NOMO-1 (cell line): ENCODE data around the gene PDE4D.

ENCODE experiments used
- DNase-seq, 2 experiments: peaks; one replicate each; lab custom pipeline; 2025; ENCODE audit not compliant: unreplicated experiment in 2 of 2; lab: John Stamatoyannopoulos, UW

The PDE4D gene

DNA sequence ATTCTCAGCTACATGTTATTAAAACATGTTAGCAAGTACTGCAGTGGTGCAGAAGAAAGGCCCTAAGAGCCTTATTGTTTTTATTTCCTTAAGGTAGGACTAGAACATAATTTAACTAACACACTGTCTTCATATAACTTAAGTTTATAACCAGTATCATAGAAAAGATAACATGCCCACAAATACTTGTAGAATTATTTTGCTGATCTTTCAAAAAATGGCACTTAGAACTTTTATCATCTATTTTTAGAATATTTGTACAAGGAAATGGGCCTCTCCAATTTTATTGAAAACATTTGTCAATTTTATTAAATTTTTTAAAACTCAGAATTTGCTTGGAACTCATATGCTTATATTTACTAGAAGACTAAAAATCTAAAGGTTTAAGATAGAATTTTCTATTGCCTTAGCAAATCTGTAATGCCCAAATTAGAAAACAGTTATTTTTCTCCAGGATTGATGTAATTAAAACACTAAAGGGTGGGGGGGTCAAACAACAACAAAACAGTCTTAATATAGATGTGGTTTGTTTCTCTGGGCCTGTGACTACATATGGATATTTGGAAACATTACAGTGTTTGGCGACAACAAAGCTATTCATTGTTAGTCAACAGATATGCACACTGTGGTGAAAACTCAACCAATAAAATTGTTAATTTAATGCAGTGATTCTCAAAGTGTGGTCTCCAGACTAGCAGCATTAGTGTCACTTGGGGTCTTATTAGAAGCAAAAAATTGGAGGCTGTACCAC is 360.4 kb downstream of the PDE4D start:
- no peak for DNase-seq

DNA sequence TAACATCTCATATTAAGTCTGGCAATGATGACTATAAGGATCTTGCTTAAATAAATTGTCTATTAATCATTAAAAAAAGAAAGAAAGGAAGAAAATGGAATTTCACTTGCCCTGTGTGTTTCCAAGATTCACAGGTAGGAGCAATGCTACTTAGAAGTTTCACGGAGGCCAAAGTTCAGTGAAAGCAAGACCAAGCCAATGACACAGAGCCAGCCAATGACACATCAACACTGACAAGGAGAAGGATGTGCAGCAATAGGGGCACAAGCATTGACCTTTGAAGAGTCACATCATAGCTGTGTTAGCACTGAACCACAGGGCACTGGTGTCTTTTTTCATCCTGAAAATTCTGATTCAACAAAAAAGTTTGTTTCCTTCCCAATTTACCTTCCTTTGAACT is 364.3 kb downstream of the PDE4D start:
- DNase-seq, result no peak

DNA sequence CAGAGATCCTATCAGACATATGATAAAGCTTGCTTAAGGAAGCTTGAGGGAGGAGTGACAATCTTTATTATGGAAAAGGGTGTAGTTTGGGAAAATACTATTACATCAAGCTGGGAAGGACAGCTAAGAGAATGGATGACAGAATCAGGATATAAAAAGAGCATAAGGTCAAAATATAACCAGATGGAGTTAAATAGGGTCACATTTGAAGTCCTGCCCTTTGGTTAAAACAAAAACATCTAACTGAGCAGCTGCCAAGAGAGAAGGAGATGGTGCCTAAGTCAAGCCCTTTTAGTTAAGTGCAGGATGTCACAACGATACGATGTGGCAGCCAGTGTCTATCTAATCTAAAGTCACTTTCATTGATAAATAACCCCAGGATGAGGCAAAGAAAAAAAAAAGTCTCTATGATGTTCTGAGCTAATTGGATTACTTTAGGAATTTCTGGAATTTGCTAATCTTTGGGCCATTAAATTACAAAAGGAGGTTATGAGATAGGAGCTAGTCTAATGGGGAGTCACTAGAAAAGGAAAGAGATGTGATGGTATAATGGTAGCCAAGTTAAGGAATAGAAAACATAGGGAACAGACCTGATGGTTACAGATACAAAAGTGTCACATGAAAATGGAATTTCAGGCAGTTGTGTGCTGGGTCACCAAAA is 365.2 kb downstream of the PDE4D start:
- DNase-seq, result no peak

- DNase-seq, result no peak
Measured at GRCh38 chr5:59525957-59526356, 367.6 kb downstream of the PDE4D start.

DNA sequence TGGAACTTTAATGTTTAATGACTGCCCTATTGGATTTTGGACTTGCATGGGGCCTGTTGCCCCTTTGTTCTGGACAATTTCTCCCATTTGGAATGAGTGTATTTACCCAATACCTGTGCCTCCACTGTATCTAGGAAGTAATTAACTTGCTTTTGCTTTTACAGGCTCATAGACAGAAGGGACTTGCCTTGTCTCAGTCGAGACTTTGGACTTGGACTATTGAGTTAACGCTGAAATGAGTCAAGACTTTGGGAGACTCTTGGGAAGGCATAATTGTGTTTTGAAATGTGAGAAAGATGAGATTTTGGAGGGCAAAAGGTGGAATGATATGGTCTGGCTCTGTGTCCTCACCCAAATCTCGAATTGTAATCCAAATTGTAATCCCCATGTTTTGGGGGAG is 368.2 kb downstream of the PDE4D start:
- DNase-seq, result no peak

- no peak for DNase-seq
Measured at GRCh38 chr5:59522201-59522831, 371.2 kb downstream of the PDE4D start.

GRCh38 chr5:59521476-59521875 is 372.1 kb downstream of the PDE4D start:
- peak; percentile 34 to 41 for DNase-seq

- DNase-seq, result no peak
Measured at GRCh38 chr5:59519338-59519737, 374.2 kb downstream of the PDE4D start.

DNA sequence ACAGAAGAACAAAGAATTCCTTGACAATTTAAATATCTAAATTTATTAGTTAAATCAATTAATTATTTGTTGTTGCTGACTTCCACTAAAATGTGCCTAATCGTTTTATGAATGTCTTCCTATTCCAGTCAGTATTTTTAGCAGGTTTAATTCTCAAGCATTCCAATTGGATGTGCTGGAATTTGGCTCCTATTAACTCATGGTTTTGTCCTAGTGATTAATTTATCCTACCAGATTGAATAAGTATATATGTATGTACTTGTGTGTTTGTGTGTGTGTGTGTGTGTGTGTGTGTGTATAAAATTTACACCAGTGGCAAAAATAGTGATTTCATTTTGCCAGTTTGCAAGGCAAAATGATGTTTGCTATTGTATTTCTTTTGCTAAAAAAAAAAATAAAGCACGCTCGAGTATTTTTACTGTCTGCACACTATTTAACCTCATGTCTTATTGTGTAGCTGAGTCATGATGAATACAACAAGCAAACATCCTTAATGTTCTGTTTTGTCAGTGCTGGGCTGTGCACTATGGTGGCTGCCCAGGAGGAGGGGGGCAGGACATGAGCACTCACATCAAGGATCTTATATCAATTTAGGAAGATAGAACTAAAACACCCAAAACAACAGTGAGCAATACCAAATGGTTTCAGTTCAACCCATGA is 375.5 kb downstream of the PDE4D start:
- no peak for DNase-seq

DNA sequence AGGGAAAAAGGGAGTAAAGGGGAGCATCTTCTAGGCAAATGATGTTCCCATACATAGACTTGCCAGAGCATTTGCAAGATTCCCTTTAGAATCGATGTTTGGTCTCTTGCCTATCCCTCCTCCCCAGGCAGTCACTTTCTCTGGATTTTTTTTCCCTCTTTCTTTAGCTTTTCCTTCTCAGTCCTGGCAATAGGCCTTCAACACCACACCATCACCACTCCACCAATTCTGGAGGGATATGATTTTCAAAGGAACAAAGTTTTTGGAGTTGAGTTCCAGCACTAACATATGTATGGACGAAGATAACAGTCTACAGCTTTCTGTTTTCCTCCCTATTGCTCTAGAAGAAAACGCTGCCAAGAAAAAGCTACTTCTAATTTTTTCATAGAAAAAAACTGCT is 377.4 kb downstream of the PDE4D start:
- DNase-seq, result no peak

DNA sequence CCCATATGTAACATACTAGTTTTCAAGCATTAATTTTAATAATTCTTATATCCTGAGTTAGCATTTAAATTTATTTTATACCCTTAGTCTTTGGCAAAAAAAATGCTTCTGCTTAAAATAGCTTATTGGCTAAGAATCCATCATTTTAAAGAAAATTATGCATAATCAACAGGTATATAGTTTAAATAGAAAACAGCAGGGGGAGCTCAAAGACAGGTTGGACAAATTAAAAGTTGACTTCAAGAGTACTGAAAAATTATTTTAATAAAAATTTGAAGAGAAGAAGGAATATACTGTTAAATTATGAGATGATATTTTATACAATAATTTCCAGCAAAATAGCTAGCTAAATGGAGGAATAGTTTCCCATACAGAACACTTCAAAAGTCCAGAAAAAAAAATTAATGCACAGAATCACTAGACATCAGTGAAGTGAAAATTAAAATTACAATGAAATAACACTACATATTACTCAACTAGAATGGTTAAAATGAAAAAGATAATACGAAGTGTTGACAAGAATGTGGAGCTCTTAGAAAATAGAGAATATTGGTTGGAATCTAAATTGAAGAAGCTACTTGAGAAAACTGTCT is 387.1 kb downstream of the PDE4D start:
- DNase-seq, result peak in 1 of 2 experiments; percentile 2

DNA sequence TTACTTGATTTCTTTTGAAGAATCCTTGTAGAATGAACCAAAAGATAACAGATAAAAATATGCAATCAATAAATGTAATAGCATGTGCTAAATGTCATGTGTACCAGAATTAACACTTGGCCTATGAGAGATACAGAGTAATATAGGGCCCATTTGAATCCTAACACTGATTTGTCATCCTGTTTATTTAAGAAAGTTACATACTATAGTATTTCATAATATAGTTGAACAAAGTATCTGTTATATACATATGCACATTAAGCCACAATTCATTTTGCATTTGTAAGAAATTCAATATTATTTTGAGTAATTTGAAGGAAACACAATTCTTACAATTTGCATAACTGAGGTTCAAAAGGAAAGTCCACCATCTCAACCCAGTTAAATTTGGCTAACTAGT is 389.5 kb downstream of the PDE4D start:
- no peak for DNase-seq

DNA sequence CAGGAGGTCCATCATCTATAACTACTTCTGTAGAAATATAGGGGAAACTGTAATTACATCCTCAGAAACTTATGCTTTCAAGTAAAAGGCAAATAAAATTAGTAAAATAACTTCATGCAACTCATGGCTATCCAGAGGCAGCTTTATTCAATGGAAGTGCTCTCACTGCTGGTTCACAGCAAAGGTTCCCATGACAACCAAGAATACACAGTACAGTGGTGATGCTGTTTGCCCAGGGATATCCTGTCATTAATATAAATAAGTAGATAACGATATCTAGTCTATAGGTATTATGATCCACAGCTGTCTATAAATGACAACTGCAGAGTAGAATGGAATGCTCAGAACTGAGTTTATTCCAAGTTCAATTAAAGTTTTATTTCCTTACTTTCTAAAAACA is 390.3 kb downstream of the PDE4D start:
- no peak for DNase-seq

GRCh38 chr5:59501316-59501715 is 392.2 kb downstream of the PDE4D start:
- no peak for DNase-seq

- DNase-seq, result no peak
Measured at GRCh38 chr5:59500014-59500413, 393.5 kb downstream of the PDE4D start.

GRCh38 chr5:59497207-59497606 is 396.3 kb downstream of the PDE4D start:
- DNase-seq, result no peak

- DNase-seq, result peak; percentile 32 to 34
Measured at GRCh38 chr5:59496524-59497134, 396.9 kb downstream of the PDE4D start.

GRCh38 chr5:59491945-59492344 is 401.6 kb downstream of the PDE4D start:
- DNase-seq, result no peak

GRCh38 chr5:59489551-59489950 is 404.0 kb downstream of the PDE4D start:
- no peak for DNase-seq
